GM21737 (cell line): ENCODE measurements around the gene UPF2.

Experiments used
- ATAC-seq: cut with Tn5 transposase; IDR thresholded peaks from one replicate; pipeline ENCODE4 v1.9.1; 2021; ENCODE audit warnings: mild to moderate bottlenecking, moderate library complexity; ENCODE audit not compliant: unreplicated experiment

UPF2 gene

GRCh38 chr10:11871466-11871865, 171.1 kb downstream of the UPF2 start:
- ATAC-seq: no peak

- ATAC-seq: no peak
These were observed 171.7 kb downstream of the UPF2 start for GRCh38 chr10:11870900-11871400.

- no peak for ATAC-seq
These were observed 172.2 kb downstream of the UPF2 start for GRCh38 chr10:11870461-11870780.
